ENCODE results near the gene TNPO3. TPM values are rescaled to one million over a fixed set of nuclear protein-coding genes. Genes with fewer than 3 reads are reported as not detected.

The TNPO3 gene
- total RNA-seq, 1 experiment from 2014 or later: 59.2 TPM

- Histone ChIP-seq H3K9me3 (ENCODE audit: insufficient read depth, low read depth) (no peaks in the 10 kb centered on the region), H3K36me3 (ENCODE audit: low read depth) (no peaks in the 10 kb centered on the region), H3K9me2 (ENCODE audit: insufficient read depth) (no peaks in the 10 kb centered on the region), H2AFZ (no peak overlapping the region), H4K20me1 (ENCODE audit: insufficient read depth) (no peaks in the 10 kb centered on the region), H3K79me2 (ENCODE audit: low read depth) (no peaks in the 10 kb centered on the region), H3K4me2 (no peak overlapping the region), H3K27me3 (ENCODE audit: insufficient read depth, low read depth) (peaks cover 24% of the 10 kb centered on the region), H3K27ac (no peak overlapping the region), H3K4me3 (no peak overlapping the region), H3K4me1 (replicated peaks; ENCODE audit: insufficient read depth) (peaks cover 5% of the 10 kb centered on the region), H3F3A (ENCODE audit: insufficient read depth, low read depth) (no peaks in the 10 kb centered on the region)
- TF ChIP-seq EZH2 (IDR thresholded peaks at IDR 0.05; ENCODE audit: low read depth) (no peak), CTCF (conservative IDR thresholded peaks at IDR 0.05) (no peak)
- CTCF ChIA-PET: no interaction called here
- intact Hi-C loops (cut with micrococcal nuclease; ENCODE audit: unreplicated experiment): no loop called here
- no TSS peak for BruUV-seq (replicated peaks)
- POLR2A ChIA-PET (ENCODE audit: unreplicated experiment): interaction anchor here (0.6 kb wide), 2 partner anchors 50 to 1059 kb away, joined by 3 to 4 read pairs; no protein-coding TSS in a partner anchor
- DNase-seq: no peak
These were observed 135.7 kb downstream of the TNPO3 start for GRCh38 chr7:128919241-128919640.

- no peak for TF ChIP-seq CTCF (conservative IDR thresholded peaks at IDR 0.05)
These were observed 136.8 kb downstream of the TNPO3 start for GRCh38 chr7:128918016-128918665.

GRCh38 chr7:128917122-128917521, 137.8 kb downstream of the TNPO3 start:
- peaks cover 5% of the 10 kb centered on the region for H3K4me1 ChIP-seq (replicated peaks; ENCODE audit: insufficient read depth)

More at GRCh38 chr7:128918016-128918665, 136.8 kb downstream of the TNPO3 start:
- POLR2A ChIA-PET (ENCODE audit: unreplicated experiment): interaction anchor here (0.5 to 0.7 kb wide), 2 partner anchors 74 to 84 kb away, joined by 3 to 8 read pairs; no protein-coding TSS in a partner anchor
- no peak overlapping the region for H3K4me2 ChIP-seq
- H3K27me3 ChIP-seq (ENCODE audit: insufficient read depth, low read depth): peaks cover 29% of the 10 kb centered on the region
- no peak overlapping the region for H3K27ac ChIP-seq
- CTCF ChIA-PET: interaction anchor here (1.0 kb wide), 1 partner anchor 245 kb away, joined by 3 read pairs; no protein-coding TSS in a partner anchor
- BruUV-seq (replicated peaks): no TSS peak
- no peaks in the 10 kb centered on the region for H3K79me2 ChIP-seq (ENCODE audit: low read depth)
- H3K4me1 ChIP-seq (replicated peaks; ENCODE audit: insufficient read depth): peaks cover 5% of the 10 kb centered on the region
- H3F3A ChIP-seq (ENCODE audit: insufficient read depth, low read depth): no peaks in the 10 kb centered on the region
- no peak for DNase-seq
- H3K9me2 ChIP-seq (ENCODE audit: insufficient read depth): no peaks in the 10 kb centered on the region
- no peaks in the 10 kb centered on the region for H3K36me3 ChIP-seq (ENCODE audit: low read depth)
- H2AFZ ChIP-seq: no peak overlapping the region
- H3K9me3 ChIP-seq (ENCODE audit: insufficient read depth, low read depth): no peaks in the 10 kb centered on the region
- intact Hi-C loops (cut with micrococcal nuclease; ENCODE audit: unreplicated experiment): no loop called here
- H3K4me3 ChIP-seq: no peak overlapping the region
- no peaks in the 10 kb centered on the region for H4K20me1 ChIP-seq (ENCODE audit: insufficient read depth)

More at GRCh38 chr7:128917122-128917521, 137.8 kb downstream of the TNPO3 start:
- BruUV-seq (replicated peaks): no TSS peak
- peaks cover 29% of the 10 kb centered on the region for H3K27me3 ChIP-seq (ENCODE audit: insufficient read depth, low read depth)
- TF ChIP-seq EZH2 (IDR thresholded peaks at IDR 0.05; ENCODE audit: low read depth) (no peak), CTCF (conservative IDR thresholded peaks at IDR 0.05) (no peak)
- no peak for DNase-seq
- no peaks in the 10 kb centered on the region for H4K20me1 ChIP-seq (ENCODE audit: insufficient read depth)
- H3F3A ChIP-seq (ENCODE audit: insufficient read depth, low read depth): no peaks in the 10 kb centered on the region
- H3K9me3 ChIP-seq (ENCODE audit: insufficient read depth, low read depth): no peaks in the 10 kb centered on the region
- H2AFZ ChIP-seq: no peak overlapping the region
- ChIA-PET POLR2A (ENCODE audit: unreplicated experiment) (no interaction called here), CTCF (no interaction called here)
- H3K9me2 ChIP-seq (ENCODE audit: insufficient read depth): no peaks in the 10 kb centered on the region
- no peak overlapping the region for H3K27ac ChIP-seq
- intact Hi-C loops (cut with micrococcal nuclease; ENCODE audit: unreplicated experiment): no loop called here
- H3K36me3 ChIP-seq (ENCODE audit: low read depth): no peaks in the 10 kb centered on the region
- H3K4me3 ChIP-seq: no peak overlapping the region
- no peak overlapping the region for H3K4me2 ChIP-seq
- no peaks in the 10 kb centered on the region for H3K79me2 ChIP-seq (ENCODE audit: low read depth)
